Measurements from ENCODE around the gene HAAO. TPM values are rescaled to one million over a fixed set of nuclear protein-coding genes. Genes with fewer than 3 reads are reported as not detected.

Gene HAAO
- total and polyA plus RNA-seq, 2 of the 8 experiments (the other 6 are each of a cell fraction or from before 2014, with no cell fraction given), result 2.5 to 7.0 TPM

DNA sequence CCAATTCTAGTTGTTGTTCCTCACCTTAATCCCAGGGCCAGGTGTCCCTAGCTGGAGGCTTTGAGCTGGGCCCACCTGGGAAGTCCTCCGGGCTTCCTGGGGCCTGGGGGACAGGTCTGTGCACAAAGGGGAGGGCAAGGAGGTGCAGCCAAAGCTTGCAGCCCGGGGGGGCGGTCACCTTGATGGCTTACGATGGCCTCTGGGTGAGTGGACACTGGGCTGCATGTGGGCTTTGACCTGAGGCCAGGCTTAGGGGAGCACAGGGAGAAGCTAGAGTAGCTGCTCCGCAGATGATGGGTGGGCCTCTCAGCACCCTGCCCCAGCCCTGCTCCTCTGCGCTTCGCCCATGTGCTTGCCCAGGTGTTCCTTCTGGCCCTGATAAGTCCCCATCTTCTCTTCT lies 41.8 kb upstream of the HAAO start (continued):
- TF ChIP-seq, protein P1, sequence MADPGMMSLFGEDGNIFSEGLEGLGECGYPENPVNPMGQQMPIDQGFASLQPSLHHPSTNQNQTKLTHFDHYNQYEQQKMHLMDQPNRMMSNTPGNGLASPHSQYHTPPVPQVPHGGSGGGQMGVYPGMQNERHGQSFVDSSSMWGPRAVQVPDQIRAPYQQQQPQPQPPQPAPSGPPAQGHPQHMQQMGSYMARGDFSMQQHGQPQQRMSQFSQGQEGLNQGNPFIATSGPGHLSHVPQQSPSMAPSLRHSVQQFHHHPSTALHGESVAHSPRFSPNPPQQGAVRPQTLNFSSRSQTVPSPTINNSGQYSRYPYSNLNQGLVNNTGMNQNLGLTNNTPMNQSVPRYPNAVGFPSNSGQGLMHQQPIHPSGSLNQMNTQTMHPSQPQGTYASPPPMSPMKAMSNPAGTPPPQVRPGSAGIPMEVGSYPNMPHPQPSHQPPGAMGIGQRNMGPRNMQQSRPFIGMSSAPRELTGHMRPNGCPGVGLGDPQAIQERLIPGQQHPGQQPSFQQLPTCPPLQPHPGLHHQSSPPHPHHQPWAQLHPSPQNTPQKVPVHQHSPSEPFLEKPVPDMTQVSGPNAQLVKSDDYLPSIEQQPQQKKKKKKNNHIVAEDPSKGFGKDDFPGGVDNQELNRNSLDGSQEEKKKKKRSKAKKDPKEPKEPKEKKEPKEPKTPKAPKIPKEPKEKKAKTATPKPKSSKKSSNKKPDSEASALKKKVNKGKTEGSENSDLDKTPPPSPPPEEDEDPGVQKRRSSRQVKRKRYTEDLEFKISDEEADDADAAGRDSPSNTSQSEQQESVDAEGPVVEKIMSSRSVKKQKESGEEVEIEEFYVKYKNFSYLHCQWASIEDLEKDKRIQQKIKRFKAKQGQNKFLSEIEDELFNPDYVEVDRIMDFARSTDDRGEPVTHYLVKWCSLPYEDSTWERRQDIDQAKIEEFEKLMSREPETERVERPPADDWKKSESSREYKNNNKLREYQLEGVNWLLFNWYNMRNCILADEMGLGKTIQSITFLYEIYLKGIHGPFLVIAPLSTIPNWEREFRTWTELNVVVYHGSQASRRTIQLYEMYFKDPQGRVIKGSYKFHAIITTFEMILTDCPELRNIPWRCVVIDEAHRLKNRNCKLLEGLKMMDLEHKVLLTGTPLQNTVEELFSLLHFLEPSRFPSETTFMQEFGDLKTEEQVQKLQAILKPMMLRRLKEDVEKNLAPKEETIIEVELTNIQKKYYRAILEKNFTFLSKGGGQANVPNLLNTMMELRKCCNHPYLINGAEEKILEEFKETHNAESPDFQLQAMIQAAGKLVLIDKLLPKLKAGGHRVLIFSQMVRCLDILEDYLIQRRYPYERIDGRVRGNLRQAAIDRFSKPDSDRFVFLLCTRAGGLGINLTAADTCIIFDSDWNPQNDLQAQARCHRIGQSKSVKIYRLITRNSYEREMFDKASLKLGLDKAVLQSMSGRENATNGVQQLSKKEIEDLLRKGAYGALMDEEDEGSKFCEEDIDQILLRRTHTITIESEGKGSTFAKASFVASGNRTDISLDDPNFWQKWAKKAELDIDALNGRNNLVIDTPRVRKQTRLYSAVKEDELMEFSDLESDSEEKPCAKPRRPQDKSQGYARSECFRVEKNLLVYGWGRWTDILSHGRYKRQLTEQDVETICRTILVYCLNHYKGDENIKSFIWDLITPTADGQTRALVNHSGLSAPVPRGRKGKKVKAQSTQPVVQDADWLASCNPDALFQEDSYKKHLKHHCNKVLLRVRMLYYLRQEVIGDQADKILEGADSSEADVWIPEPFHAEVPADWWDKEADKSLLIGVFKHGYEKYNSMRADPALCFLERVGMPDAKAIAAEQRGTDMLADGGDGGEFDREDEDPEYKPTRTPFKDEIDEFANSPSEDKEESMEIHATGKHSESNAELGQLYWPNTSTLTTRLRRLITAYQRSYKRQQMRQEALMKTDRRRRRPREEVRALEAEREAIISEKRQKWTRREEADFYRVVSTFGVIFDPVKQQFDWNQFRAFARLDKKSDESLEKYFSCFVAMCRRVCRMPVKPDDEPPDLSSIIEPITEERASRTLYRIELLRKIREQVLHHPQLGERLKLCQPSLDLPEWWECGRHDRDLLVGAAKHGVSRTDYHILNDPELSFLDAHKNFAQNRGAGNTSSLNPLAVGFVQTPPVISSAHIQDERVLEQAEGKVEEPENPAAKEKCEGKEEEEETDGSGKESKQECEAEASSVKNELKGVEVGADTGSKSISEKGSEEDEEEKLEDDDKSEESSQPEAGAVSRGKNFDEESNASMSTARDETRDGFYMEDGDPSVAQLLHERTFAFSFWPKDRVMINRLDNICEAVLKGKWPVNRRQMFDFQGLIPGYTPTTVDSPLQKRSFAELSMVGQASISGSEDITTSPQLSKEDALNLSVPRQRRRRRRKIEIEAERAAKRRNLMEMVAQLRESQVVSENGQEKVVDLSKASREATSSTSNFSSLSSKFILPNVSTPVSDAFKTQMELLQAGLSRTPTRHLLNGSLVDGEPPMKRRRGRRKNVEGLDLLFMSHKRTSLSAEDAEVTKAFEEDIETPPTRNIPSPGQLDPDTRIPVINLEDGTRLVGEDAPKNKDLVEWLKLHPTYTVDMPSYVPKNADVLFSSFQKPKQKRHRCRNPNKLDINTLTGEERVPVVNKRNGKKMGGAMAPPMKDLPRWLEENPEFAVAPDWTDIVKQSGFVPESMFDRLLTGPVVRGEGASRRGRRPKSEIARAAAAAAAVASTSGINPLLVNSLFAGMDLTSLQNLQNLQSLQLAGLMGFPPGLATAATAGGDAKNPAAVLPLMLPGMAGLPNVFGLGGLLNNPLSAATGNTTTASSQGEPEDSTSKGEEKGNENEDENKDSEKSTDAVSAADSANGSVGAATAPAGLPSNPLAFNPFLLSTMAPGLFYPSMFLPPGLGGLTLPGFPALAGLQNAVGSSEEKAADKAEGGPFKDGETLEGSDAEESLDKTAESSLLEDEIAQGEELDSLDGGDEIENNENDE (IDR thresholded peaks at IDR 0.05; ENCODE audit: insufficient replicate concordance, low read length), result no peak
- no peak for TF ChIP-seq NANOG (IDR thresholded peaks at IDR 0.05; ENCODE audit: insufficient read depth, low read depth, low read length, poor library complexity, severe bottlenecking)
- no peak for TF ChIP-seq JUND (IDR thresholded peaks at IDR 0.05; ENCODE audit: low read length)
- TF ChIP-seq NRF1 (IDR thresholded peaks at IDR 0.05; ENCODE audit: low read depth, low read length), result no peak
- TF ChIP-seq MAFK (IDR thresholded peaks at IDR 0.05; ENCODE audit: low read depth, low read length), result no peak
- TF ChIP-seq SP2 (IDR thresholded peaks at IDR 0.05; ENCODE audit: low read length), result no peak
- no peak for TF ChIP-seq CBX5 (IDR thresholded peaks at IDR 0.05; ENCODE audit: low read depth, low read length)
- TF ChIP-seq PHF8 (conservative IDR thresholded peaks at IDR 0.05; ENCODE audit: low read depth, low read length), result no peak
- no peak for TF ChIP-seq KDM1A (IDR thresholded peaks at IDR 0.05; ENCODE audit: borderline replicate concordance, low read length)
- no peak for TF ChIP-seq EZH2 (IDR thresholded peaks at IDR 0.05; ENCODE audit: low read depth, low read length, severe bottlenecking)
- no peak for TF ChIP-seq SAP30 (IDR thresholded peaks at IDR 0.05; ENCODE audit: insufficient read depth, insufficient replicate concordance, low read length)

All from H1 (cell line).